NCI-H446 treated with DMSO at 0.1 percent for 48 hours (cell line): ENCODE data around the gene AHRR.

ENCODE experiments used
- DNase-seq: peaks from one replicate; lab custom pipeline; 2025; lab: John Stamatoyannopoulos, UW

The AHRR gene

DNA sequence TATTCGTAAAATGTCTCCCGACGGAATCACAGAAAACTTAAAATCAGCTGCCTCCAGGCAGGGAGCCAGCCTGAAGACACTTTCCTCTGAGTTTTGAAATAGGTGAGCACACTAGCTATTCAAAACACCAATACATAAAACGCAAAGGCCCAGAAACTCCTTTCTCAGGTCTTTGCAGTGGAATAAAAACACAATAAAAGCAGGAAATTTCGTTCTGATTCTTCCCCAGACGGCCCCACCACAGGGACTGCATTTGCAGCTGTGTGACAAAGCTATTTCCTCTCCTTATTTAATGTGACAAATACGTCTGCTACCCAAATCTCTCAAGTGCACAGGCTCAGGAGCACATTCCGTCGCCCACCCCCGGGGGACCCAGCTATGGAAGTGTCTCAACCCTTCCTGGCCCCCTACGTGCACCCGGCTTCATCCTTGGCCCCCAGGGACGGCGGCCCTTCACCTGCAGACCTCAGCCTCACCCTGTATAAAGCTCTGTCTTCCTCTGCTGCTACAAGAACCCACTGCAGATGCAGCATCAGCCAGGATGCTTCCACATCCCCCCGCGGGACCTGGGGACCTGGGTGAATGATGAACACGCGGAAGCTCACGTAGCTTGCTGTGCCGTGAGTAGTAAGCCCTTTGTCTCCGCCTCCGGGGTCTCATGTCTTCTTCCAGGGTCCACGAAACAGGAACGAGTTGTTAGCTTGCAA, 24.9 kb downstream of the AHRR start:
- no peak for DNase-seq

DNA sequence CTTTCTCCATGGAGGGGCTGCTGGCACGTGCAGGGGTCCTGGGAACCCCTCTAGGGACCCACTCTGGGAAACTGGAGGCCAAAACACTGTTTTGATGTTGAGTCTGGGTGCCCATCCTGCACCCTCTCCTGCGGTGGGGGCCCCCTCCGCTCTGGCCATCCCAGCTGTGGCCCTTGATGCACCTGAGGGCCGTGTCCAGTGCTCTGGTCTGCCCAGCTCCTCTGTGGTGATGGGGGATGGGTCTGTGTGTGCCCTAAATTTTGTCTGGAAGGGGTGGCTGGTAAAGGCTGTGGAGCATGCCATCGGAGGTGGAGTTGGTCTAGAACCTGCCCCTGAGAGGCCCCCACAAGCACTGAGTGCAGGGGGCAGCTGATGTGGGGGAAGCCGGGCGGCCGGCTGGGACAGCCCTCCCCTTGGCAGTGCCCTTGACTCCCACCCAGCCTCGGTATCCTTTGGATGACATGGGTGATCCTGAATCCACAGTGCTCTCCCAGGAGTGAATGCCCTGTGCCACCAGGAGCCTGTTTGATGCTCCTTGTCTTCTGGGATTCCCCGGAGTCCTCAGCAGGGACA, 26.3 kb downstream of the AHRR start:
- no peak for DNase-seq

- no peak for DNase-seq
These were observed 27.2 kb downstream of the AHRR start for GRCh38 chr5:348726-349125.

DNA sequence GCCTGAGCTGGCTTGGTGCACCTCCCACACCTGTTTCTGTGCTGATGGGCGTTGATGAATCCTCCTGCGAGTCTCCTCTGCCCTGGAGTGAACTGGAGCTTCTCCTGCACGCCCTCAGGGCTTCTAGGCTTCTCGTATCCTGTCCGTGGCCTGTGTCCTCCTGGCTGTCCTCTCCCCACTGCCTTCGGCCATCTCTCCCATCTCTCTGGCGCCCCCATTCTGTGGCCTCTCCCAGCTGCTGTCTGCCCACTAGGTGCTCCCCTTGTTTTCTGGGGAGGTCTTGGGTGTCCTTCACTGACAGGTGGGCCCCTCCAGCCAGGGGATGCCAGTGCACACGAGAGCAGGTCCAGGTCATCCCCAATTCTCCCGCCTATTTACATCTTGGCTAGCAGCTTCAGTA, 28.8 kb downstream of the AHRR start:
- DNase-seq: no peak

- no peak for DNase-seq
These were observed 29.8 kb downstream of the AHRR start for GRCh38 chr5:351084-351920.

DNA sequence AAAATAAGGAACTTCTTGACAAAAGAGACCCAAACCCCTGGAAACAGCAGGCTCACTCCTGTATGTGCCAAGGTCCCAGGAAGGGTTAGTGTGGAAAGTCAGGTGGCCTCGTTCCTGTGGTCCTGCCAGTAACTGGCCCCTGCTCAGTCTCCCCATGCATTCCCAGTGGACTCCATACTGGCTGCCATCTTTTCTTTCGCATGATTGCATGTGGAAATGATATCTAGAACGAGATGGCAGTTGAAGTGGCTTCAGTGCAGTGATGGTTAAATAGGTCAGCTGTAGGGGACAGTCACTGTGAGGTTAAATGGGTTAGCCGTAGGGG, 30.4 kb downstream of the AHRR start:
- DNase-seq: no peak

- DNase-seq: no peak
These were observed 31.4 kb downstream of the AHRR start for GRCh38 chr5:352639-353611.

DNA sequence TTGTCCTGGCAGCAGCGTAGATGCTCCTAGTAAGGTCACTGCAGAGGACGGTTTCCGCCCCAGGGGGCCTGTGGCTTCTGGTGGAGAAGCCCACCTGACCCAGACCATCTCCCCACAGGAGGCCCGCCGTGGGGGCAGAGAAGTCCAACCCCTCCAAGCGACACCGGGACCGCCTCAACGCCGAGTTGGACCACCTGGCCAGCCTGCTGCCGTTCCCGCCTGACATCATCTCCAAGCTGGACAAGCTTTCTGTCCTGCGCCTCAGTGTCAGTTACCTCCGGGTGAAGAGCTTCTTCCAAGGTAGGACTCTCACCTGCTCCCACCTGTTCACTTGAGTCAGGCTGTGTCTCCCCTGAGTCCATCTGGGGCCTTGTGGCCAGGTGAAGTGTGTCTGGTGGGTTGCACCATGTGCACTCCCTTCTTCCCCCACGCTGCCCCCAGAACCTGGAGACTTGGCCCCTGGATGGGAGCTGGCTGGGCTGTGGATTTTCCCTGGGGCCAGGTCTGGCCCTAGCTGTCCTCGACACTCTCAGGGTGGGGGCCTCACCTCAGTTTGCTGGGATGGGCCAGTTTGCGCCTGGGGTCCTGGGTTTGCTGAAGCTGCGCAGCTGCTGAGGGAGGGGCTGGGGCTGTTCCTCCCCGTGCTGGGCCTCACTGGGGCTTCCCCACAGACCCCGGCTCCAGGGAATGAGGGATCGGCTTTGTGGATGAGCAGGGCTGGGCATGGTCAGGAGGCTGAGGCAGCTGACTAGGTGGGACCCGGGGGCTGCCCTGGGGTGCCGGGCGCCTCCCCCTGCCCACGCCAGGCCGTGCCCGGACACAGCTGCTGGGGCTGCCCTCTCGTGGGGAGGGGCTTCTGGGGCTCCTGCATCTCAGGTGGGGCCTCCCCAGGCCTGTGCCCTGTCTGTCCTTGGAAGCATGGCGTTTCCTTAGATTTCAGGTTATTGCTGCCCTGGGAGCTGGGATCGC, 32.4 kb downstream of the AHRR start:
- DNase-seq: no peak

- DNase-seq: no peak
These were observed 33.3 kb downstream of the AHRR start for GRCh38 chr5:354581-355378.

DNA sequence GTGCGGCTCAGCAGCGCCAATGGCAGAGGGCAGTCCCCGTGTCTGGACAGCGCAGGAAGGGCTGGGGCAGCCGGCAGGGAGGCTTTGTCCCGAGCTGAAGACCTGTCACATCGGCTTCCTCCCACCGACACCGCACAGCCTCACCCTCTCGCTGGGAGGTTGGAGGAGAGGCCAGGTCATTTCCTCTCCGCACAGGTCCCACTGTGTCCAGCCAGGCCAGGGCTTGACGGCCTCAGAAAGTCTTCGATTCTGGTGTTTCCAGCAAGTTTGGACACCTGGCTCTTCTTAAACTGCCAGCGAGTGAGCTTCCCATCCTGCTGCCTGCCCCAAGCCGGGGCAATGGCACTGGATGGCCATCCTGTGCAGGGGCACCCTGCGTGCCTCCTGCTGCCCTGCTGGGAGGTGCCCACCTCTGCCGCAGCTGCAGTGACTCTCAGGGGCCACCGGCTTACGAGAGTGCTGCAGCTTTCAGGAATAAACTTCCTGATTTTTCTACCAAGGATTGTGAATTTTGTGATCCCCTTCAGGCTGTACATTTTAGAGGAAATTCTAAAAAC, 33.9 kb downstream of the AHRR start:
- no peak for DNase-seq

DNA sequence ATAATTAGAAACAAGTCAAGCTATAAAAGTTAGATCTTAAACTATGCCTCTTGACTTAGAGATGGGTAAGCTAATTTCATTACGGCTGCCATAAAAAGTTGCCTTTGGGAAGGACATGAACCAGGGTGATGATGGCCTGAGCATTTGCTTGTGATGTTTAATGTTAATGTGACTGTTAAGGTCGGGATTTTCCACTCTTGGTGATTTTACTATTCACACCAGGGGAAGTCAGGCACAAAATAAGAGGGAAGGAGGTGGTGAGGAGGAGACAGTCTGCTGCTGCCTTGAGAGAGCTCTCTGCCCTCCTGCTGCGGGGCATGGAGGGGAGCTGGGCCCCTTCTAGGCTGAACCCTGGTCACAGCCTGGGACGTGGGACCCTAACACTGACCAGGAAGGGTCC, 34.4 kb downstream of the AHRR start:
- DNase-seq: no peak

- no peak for DNase-seq
These were observed 37.9 kb downstream of the AHRR start for GRCh38 chr5:359301-359897.

DNA sequence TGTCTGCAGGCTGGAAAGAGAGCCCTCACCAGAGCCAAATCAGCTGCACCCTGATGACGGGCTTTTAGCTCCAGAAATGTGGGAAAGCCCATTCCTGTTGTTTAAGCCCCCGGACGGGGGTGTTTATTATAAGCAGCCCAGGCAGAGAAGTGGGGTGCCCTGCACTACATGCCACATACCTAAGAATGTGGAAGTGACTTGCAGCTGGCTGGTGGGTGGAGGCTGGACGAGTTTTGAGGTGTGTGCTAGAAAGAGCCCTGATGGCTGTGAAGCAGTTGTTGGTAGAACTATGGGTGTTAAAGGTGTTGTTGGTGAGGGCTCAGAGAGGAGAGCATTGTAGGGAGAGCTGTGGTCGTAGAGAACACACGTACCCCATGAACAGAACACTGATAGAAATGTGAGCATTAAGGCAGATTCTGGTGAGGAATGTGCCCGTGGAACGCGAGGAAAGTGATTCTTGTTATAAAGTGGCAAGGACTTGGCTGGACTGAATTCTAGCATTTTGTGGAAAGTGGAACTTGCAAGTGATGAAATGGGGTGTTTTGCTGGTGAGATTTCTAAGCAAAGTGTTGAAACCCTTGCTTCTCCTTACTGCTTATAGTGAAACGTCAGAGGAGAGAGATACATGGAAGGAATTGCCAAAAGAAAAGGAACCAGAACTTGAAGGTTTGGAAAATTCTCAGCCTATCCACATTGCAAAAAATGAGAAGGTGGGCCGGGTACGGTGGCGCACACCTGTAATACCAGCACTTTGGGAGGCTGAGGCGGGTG, 38.9 kb downstream of the AHRR start:
- no peak for DNase-seq

DNA sequence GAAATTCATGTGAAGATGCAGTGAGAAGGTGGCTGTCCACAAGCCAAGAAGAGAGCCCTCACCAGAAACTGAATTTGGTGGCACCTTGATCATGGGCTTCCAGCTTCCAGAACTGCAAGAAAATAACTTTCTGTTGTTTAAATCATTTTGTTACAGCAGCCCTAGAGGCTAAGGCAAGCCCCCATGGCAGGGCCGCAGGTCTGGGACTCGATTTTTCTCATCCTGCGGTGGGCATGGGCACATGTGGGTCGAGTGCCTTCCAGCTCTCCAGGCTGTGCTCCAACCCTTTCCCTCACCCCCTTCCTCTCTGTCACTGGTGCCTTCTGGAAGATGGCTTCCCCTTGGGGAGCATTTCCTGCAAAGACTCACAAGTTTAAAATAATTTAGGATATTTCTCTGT, 40.7 kb downstream of the AHRR start:
- no peak for DNase-seq

DNA sequence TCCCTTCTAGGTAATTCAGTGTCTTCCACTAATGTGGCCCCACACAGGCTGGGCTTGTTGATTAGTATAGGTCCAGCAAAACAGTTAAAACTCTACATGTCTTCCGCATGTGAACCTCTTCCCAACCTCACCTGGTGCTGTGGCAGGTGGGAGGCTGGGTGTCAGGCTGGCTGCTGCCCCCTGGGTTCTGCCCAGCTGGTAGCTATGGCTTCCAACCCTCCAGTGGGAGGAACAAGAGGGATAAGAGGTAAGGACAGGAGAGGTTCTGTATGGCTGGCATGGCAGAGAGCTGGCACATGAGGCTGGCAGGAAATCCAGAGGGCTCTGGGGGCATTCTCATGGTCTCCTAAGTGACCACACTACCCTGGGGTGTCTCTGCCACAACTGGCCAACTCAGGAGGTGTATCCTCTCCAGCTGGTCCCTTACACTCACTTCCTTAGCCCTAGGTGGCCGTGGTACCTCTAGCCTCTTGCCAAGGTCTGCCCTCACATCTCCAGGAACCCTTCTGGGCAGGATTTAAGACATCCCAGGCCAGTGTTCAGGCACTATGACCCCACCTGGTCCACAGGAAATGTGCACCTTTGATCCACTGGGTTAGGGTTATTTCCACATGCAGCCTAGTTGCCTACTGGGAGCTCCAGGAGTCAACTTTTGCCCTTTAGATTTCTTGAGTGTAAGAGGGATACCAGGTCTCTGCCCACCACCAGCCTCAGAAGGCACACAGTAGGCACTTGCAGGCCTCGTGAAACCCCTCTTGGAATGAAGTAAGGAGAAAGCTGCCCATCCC, 41.7 kb downstream of the AHRR start:
- no peak for DNase-seq

GRCh38 chr5:364497-364896, 43.0 kb downstream of the AHRR start:
- no peak for DNase-seq

GRCh38 chr5:366541-367357, 45.2 kb downstream of the AHRR start:
- DNase-seq: no peak
